Uterus (tissue), 2 donors: Measurements from ENCODE around the gene PTCH2.

Source experiments
- CTCF ChIP-seq, 4 experiments: fragments of 200-600 bp in 2 of 4; fragments of 450-650 bp in 2 of 4; sonication (generic) in 2 of 4; IDR thresholded peaks; one replicate each; pipeline ENCODE4 v1.5.1; 2016 to 2019; ENCODE audit warnings: antibody characterized with exemption in 4 of 4, mild to moderate bottlenecking in 2 of 4, moderate library complexity in 1 of 4
- POLR2A ChIP-seq, 2 donors: fragments of 450-650 bp; IDR thresholded peaks; one replicate each; pipeline ENCODE4 v1.6.1; 2016; ENCODE audit warnings: antibody characterized with exemption in 2 of 2, mild to moderate bottlenecking in 1 of 2, moderate library complexity in 1 of 2

DNA sequence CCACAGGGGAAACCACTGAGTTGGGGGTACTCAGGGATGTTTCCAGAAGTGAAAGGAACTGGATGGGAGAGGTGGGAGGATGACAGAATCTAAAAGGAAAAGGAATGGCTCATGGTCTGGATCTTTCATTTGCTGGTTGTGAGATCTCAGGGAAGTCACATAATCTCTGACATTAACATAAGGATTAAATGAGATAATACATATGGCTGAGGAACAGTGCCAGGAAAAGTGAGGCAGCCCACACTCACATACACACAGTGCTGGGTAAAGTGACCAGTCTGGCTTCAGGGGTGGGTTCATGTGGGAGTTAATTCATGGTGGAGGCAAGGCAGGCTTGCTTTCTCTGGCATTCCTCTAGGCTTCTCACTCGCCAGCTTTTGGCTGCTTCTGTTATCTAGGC is 3.9 kb upstream of the PTCH2 start:
- TF ChIP-seq POLR2A (IDR thresholded peaks at IDR 0.05) (no peak), CTCF (IDR thresholded peaks at IDR 0.05) (no peak)
